Activated T-helper 9 cell treated with anti-CD3 and anti-CD28 coated beads, Interleukin-2, amount 50 U/mL, for 16 hours (primary cell): ENCODE measurements around the gene FLT1.

Experiments
- DNase-seq: peaks from one replicate; pipeline ENCODE4 v3.0.0-alpha.2; 2020; ENCODE audit warnings: low read depth

The FLT1 gene

DNA sequence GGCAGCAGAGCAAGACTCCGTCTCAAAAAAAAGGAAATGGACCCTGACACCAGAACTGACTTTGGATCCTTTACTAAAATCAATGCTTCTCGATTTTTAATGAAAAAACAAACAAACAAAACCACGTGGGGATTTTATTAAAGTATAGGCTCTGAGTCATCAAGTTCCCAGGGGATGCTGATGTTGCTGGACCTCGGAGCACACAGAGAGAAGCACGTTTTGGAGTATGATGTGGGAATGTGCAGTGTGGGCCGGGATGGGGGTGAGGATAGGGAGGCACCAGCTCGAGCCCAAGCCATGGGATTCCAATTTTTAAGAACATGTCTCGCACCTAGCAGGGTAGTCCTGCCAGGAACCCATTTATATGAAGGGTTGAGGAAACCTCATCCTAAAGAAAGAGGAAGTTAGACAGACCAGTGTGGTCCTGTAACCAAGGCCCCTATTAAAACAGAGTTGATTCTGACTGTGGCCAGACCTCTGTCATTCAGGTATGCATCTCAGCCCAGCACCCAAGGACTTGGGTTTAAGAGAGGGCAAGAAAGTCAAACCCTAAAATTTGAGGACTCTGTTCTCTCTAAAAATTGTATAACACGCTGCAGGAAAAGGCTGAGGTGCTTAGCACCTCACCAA is 6.4 kb downstream of the FLT1 start:
- DNase-seq: no peak

DNA sequence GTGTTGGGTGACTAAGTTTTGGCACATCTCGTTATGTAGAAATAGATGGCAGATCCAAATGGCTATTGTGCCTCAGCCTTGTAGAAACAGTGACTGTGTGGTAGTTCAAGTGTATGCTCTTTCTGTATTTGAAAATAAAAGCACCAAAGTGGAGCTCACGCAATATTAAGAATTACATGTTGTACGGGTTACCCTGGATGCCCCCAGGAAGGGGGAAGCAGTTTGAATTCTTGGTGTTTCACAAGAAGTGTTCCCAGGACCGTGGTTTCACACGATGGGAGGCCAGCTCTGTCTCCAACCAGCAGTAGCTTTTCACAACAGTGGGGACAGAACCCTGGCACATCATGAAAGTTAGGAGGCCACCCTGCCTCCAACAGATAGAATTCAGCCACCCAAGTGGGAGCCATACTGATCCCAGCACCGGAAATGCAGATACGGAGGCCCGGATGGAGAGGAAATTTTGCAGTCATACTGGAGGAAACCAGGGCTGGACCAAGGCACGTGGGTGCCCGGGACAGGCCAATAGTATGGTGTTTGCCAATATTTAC is 8.9 kb downstream of the FLT1 start:
- no peak for DNase-seq

DNA sequence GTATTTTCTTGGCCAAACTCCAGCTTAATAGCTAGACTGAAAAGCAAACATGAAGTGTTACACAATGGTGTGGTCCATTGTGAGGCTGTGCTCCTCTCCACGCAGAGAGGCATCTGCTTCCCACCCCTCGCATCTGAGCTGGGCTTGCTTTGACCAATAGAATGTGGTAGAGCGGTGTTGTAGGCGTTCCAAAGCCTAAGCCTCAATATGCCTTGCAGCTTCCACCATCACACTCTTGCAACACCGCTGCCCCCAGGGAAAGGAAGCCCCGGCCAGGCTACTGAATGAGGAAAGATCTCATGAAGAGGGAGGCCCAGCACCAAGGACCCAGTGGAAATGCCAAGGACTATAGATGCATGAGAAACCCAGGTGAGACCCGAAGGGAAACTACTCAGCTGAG is 9.4 kb downstream of the FLT1 start:
- no peak for DNase-seq

DNA sequence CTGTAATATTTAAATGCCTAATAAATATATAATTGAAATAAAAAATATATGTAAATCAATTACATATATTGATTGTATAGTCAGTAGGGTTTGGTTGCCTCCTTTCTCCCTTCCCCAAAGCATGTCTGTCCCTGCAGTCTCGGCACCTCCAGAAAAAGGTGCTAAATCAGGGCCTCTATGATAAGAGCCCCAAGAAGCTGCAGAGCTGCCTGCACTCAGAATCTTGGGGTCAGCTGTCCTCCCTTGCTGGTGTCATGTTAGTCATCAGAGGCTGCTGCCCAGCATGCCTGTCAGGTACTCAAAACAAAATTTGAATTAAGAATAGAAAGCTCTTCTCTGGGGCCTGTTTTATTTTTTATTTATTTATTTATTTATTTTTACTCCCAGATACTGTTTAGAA is 9.8 kb downstream of the FLT1 start:
- DNase-seq: no peak

DNA sequence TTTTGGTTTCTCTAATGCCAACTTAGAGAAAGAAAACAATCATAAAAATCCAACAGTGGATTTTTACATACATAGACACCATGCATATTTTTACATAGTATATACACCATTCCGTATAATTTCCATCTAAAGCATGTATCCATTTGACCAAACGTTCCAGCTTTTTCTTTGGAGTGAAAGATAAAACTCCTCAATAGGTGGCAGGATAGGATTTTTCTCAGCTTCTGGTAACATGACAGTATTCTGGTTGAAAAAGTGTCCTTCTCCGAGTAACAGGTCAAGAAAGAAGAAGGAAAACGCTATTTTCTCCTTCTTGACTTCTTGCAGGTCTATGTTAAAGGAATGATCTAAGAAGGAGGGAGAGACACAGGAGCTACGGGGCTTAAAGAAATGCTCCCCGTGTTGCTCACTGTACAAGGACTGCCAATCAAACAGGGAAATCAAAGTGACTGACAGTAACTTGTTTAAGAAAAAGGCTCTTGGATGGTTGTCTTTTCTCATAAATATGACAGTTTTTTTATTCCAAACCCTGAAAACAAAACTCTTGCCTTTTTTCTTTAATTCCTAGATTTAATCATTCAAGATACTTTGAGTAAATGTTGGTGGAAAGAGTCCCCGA is 11.5 kb downstream of the FLT1 start:
- DNase-seq: no peak

DNA sequence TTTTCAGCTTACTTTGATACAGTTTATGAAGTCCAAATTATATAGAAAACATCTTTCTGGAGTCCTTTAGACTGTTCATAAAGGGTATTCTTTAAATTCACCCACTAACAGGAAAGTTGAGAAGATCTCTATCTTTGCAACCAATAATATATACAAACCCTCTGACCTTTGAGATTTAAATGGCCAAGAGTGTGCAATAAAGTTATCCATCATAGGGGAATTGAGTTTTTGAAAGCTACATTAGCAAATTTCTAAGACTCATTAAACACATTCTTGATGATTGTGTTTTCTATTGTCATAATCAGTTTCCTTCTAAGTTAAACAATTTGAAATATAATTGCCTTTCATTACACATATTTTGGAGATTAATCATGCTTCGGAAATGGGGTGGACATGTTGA is 15.9 kb downstream of the FLT1 start:
- DNase-seq: no peak

DNA sequence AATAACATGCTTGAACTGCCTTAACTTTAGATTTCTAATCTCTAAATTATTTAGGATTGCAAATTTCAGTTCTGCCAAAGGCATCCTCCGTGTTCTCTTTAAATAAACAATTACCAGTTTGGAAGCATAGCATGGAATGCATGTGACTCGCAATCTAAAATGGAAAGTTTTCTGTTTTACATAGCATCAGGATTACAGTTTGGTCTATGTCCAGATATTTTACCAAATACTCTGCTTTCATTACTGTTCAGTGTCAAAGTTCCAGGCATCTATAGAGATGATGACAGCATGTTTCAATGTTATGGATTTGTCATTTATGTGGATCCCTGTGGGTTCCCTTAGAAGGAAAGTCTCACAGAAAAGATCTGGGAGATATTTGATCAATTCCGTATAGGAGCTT is 16.8 kb downstream of the FLT1 start:
- no peak for DNase-seq

DNA sequence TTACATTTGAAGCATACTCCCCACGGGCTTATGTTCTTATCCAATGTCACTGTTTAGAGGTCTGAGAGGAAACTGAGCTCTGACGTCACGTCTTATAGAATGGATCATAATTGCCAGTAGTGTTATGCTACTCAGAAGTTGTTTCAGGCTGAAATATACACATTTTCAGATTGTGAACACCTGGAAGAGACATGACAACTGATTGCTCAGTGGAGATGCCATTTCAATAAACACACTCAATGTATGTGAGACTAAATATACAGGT is 17.3 kb downstream of the FLT1 start:
- no peak for DNase-seq

DNA sequence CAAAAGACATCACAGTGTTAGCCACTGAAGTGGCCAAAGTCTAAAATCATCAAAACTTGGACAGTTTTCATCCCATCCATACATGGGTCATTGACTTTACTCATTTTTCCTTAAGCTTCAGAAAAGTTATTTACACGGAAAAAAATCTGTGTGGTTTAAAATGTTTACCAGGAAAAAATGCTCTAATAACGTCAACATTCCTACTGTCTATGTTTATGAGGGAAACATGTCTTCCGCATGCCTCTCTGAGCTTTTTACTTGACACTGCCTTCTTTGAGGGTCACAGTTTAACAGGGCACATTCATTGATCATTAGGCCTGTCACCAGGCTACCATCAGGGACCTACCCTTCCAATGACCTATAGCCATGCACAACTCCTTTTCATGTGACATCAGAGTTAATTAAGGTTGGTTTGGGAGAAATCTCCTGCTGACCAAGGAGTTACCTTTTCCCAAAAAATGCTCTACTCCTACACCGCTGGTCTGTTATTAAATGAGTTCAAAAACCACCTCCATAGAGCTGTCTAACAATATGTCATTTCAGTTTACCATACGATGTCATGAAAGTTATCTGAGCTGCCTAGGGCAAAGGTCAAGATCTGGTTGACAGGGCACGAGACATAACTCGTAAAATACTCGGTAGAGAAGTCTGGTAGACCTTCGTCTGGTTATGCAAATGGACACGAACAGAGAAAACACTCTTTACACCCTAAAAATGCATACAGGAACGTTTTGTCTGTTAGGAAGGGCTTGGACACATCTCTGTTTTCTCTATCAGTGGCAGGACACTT is 17.8 kb downstream of the FLT1 start:
- DNase-seq: no peak

DNA sequence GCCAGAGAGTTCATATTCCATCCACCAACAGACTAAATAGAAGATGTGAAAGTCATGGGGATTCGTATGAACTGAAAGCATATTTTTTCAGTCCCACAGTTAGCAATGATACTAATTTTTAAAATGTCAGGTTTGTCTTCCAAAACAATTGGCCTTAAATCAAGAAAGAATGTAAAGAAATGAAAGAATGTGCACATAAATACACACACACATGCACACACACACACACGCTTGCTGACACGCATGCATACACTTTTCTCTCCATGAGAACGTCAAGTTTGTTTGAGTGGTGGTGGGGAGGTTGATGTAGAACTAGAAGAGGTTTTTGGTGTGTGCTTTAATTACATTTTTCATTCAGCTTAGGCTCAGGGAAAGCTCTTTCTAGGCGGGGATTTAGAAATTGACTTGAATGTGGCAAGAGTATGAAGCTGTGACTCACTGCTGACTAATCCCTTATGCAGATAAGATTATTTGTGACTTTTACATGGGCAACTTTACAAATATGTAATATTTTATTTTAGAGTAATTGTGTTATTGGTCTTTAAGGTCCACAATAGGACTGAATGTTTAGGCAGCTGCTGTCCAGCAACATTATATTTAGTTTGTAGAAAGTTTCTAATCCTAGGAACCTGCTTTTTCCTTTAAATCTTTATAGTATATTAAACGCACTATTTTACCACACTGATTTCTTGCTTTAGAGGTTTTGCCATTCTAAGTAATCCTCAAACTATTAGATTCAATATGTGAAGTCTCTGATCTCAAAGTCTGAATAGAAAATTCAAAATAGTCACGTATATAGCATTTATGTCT is 18.8 kb downstream of the FLT1 start:
- DNase-seq: no peak

DNA sequence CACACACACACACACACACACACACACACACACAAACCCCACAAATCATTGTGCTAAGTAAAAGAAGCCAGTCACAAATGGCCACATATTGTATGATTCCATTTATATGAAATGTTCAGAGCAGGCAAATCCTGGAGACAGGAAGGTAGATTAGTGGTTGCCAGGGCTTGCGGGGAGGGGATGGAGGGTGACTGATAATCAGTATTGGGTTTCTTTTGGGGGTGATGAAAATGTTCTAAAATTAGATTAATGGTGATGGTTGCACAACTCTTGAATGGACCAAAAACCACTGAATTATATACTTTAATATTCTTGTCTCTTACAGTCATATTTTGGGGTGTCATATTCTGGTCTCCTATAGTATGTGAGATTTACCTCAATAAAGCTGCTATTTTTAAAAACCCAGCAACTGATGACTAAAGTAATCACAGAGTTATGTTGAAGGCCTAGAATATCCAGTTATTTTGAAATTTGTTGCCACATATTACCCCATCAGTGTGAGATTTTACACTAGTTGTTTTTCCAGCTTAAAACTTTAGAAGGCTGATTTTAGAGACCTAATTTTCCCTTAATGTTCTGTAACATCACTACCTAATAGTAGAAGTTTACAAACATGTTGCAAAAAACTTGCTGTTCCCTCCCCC is 20.3 kb downstream of the FLT1 start:
- DNase-seq: no peak

DNA sequence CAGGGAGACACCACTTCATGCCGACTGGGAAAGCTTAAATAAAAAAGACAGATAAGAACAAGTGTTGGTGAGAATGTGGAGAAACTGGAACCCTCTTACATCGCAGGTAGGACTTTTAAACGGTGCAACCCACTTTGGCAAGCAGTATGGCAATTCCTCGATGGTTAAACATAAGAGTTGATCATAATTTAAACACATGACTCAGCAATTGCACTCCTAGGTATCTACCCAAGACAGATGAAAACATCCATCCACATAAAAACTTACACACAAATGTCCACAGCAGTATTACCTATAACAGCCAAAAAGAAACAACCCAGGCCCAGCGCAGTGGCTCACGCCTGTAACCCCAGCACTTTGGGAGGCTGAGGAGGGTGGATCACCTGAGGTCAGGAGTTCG is 21.9 kb downstream of the FLT1 start:
- DNase-seq: no peak

DNA sequence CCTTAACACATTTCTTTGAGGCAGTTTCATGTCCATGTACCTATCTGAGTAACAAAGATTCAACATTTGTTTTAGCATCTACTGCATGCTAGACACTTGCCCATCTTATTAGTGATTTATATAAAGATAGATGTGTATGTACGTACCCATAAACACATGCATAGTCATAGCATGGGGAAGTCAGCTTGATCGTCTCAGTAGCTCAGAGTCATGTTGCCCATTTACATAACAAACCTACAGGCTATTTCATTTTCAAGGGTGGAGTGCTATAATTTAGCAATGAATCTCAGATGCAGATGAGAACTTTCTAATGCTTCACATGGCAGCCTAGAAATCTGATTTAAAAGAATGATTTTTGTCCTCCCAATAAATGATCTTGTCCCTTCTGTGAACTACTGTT is 23.5 kb downstream of the FLT1 start:
- no peak for DNase-seq

DNA sequence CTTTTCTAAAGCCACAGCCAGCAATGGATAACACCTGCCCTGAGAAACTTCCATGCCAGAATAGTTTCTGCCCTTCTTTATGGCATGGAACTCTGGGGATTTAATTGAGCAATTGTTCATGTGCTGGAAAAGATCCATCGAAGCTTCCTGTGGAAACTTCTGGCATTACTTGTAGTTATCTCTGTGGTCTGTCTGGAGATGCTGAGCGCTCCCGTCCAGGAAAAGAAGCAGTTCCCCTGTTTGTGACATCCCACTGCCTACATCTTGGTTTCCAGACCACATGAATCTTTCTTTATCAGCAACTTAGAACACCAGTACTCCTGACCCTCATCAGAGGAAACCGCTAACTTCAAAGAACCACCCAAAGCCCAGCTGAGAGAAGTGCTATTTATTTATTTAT is 24.6 kb downstream of the FLT1 start:
- DNase-seq: no peak

DNA sequence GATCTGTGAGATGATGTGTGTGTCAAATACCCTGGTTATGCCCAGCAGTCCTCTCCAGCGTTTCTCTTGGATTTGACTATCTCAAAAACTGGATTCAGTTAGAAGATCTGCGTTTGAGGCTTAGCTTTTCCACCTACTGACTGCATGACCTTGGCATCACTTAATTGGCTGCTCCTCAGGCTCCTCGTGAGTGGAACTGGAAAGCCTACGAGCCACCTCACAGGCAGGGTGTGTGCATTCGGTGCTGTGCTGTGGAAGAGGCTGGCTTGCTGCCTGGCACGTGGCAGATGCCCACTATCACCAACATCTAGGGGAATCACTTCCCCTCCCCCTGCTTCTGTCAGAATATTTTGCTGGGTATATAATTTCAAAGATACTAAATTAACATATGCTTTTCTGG is 25.6 kb downstream of the FLT1 start:
- no peak for DNase-seq

DNA sequence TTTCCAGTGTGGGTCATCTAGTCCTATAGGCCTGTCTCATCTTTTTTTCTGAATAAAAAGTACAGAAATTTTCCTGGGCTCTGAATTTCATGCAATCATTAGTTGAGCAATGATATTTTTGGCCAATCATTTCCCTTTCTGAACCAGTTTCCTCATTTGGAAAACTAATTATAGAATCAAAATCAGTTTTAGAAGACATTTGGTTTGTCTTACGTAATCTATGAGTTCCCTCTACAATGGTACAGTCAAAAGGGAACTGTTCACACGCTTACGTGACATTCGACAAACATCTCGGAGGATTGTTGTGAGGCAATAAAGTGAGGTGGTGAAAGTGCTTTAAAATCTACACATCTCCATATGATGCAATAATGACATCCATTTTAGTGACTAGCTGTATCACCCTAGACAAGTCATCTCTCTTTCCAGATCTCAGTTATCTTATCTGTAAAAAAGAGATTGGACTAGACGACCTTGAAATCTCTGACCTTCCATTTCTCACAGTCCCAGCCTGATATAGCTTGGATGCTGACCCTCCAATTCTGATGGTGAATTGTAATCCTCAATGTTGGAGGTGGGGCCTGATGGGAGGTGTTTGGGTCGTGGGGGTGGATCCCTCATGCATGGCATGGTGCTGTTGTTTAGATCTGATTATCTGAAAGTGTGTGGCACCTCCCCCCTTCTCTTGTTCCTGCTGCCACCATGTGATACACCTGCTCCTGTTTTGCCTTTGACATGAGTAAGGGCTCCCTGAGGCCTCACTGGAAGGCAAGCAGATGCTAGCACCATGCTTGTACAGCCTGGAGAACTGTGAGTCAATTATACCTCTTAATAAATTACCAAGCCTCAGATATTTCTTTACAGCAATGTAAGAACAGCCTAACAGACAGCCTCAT is 26.7 kb downstream of the FLT1 start:
- no peak for DNase-seq

DNA sequence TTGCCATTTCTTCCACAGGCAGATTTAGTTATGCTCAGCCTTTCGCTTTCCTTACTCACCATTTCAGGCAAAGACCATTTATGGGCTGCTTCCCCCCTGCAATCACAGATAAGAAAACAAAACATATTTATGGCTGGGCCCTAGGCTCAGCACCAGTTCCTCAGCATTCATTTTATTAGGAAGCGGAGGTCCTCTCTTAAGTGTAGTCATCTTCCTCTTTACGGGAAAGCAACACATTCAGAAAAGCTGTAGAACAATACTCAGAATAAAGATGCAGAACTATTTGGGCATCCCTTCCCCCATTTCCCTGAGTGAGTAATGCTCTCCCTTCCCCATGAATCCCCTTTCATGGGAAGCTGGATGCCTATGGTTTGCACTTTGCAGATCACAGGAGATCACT is 27.9 kb downstream of the FLT1 start:
- no peak for DNase-seq

DNA sequence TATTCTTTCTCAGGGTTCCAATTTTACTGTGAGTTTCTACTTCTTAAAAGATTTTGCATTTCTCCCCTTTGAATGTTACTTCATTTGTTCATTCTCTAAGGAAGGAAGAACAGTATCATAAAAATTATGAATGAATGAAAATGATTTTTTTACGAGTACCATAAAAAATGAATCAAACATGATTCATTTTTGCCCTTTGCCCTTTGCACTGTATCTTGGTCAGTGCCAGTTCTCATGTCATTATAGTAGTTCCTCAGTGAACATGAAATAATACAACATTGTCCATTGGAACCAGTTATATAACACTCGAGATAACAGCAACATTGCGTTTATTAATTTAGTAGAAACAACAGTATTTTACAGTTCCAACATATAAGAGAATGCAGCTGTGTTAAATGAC is 28.8 kb downstream of the FLT1 start:
- no peak for DNase-seq

DNA sequence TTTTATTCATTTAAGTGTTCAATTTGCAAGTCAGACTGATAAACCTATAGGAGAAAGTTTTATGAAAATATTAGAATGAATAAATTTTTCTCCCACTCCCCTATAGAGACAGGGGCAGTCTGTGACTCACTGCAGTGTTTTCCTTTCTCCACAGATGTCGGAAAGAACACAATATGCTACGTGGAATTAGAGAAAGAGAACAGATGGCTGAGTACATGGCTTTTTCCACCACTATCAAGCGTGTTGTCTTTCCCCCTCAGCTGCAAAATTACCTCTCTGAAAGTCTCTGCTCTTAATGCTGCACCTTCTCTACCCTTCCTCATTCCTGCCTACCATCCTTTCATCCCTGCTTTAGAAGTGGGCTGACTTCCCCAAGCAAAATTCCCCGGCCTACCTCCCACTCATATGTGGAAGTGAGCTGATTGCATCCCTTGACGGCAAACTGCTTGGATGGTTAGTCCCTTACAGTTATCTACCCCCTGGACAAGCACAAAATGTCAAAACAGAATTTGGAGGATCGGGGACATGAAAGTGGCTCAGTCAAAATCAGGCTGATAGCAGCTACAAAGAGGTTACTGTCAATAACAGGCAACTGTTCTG is 30.0 kb downstream of the FLT1 start:
- DNase-seq: no peak

DNA sequence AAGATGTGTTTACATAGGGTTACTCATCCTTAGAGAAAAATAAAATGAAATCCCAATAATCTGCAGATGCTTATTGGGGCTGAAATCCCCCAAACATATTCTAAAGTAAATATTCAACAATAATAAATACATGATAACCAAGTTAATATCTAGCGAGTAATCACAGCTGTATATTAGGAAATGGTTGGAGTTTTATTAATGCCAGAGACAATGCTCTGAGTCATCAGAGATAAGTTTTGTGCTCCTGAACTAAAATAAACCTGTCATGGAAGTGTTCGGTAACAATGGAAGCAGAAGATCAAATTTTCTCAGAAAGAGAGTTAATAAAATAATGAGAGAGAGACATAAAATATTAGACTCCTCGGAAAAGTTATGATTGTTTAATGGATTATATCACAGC is 31.4 kb downstream of the FLT1 start:
- no peak for DNase-seq

DNA sequence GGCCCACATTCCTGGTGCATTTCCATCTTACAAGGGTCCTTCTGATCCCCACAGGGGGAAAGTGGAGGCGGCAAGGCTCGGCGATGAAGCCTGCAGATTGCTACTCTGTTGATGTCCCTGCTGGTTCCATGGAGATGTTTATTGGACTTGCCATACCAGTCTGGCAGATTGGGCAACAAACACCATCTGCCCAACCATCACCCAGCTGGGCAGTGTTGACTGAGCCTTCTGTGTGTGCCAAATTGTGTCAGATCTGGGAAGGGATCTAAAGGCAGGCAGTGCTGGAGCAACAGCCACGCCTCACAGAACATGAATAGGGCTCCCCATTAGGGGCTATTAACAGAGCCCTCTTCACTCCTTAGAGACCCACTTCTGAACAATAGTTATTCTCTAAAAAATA is 35.0 kb downstream of the FLT1 start:
- DNase-seq: no peak
